ENCODE measurements around the gene MPHOSPH6.

GRCh38 chr16:82146556-82146955 lies 23.5 kb downstream of the MPHOSPH6 start:
- TF ChIP-seq CTCF (IDR thresholded peaks at IDR 0.05) (no peak), POLR2A (IDR thresholded peaks at IDR 0.05) (no peak), POLR2AphosphoS5 (IDR thresholded peaks at IDR 0.05) (no peak)
